HG02973 (cell line): ENCODE measurements around the gene SREK1.
A peak's percentile ranks its signal among the peaks of the same experiment; 100 is the strongest.
"Not testable (repeated sequence)": the region's sequence is repeated elsewhere in the genome, so short reads cannot be mapped to it uniquely, and the experiment has no call there.

Source experiments
- ATAC-seq: cut with Tn5 transposase; IDR thresholded peaks from one replicate; pipeline ENCODE4 v1.9.1; 2021; ENCODE audit warnings: moderate library complexity; ENCODE audit not compliant: unreplicated experiment

The SREK1 gene

GRCh38 chr5:66144074-66144833, at the start of gene SREK1:
Gene SREK1, plus strand, starts transcription at chr5:66144300. Its CDS starts 77 bp downstream, at chr5:66144377.
- peak; percentile 85 for ATAC-seq

GRCh38 chr5:66100851-66101250, 43.2 kb upstream of the SREK1 start:
- no peak for ATAC-seq

GRCh38 chr5:66113160-66113559, 30.9 kb upstream of the SREK1 start:
- ATAC-seq: no peak

- ATAC-seq: no peak
Observed at GRCh38 chr5:66118304-66118703, 25.8 kb upstream of the SREK1 start.

GRCh38 chr5:66122379-66123034, 21.6 kb upstream of the SREK1 start:
- ATAC-seq: no peak

GRCh38 chr5:66129144-66129543, 15.0 kb upstream of the SREK1 start:
- no peak for ATAC-seq

- ATAC-seq: no peak
Observed at GRCh38 chr5:66130493-66130892, 13.6 kb upstream of the SREK1 start.

GRCh38 chr5:66134407-66134861, 9.7 kb upstream of the SREK1 start:
- ATAC-seq: no peak

- no peak for ATAC-seq
Observed at GRCh38 chr5:66136053-66136452, 8.0 kb upstream of the SREK1 start.

- not testable (repeated sequence) for ATAC-seq
Observed at GRCh38 chr5:66136944-66137343, 7.2 kb upstream of the SREK1 start.

GRCh38 chr5:66138637-66139317, 5.3 kb upstream of the SREK1 start:
- ATAC-seq: no peak

- ATAC-seq: no peak
Observed at GRCh38 chr5:66139318-66139712, 4.8 kb upstream of the SREK1 start.

GRCh38 chr5:66142417-66142816, 1.7 kb upstream of the SREK1 start:
- no peak for ATAC-seq

- ATAC-seq: no peak
Observed at GRCh38 chr5:66143473-66144073, 527 bp upstream of the SREK1 start.

GRCh38 chr5:66144834-66145390, 812 bp downstream of the SREK1 start:
- peak; percentile 44 for ATAC-seq

GRCh38 chr5:66145737-66146136, 1.6 kb downstream of the SREK1 start:
- no peak for ATAC-seq

GRCh38 chr5:66149950-66150349, 5.8 kb downstream of the SREK1 start:
- ATAC-seq: no peak

GRCh38 chr5:66151030-66151429, 6.9 kb downstream of the SREK1 start:
- no peak for ATAC-seq

GRCh38 chr5:66151491-66151890, 7.4 kb downstream of the SREK1 start:
- ATAC-seq: no peak

- ATAC-seq: no peak
Observed at GRCh38 chr5:66157046-66157445, 12.9 kb downstream of the SREK1 start.

- no peak for ATAC-seq
Observed at GRCh38 chr5:66161356-66161755, 17.3 kb downstream of the SREK1 start.
